GM12891 (cell line): ENCODE measurements around the gene DTWD2.
A peak's percentile ranks its signal among the peaks of the same experiment; 100 is the strongest.

ENCODE experiments used
- DNase-seq: peaks from one replicate; pipeline ENCODE4 v3.0.0; 2011; ENCODE audit warnings: low spot score; ENCODE audit not compliant: insufficient read length
- FAIRE-seq: peaks from 2 replicates; lab custom pipeline; 2011; peaks lifted over from hg19 to GRCh38; lab: Jason Lieb, UNC
- PAX5 ChIP-seq: IDR thresholded peaks from 2 replicates; pipeline ENCODE4 v1.6.1; 2011; ENCODE audit warnings: low read length, moderate library complexity, mild to moderate bottlenecking; ENCODE audit not compliant: insufficient read depth, severe bottlenecking
- POLR2A ChIP-seq: IDR thresholded peaks from 2 replicates; pipeline ENCODE4 v1.6.1; 2011; ENCODE audit warnings: low read depth, low read length, control low read depth
- POLR2AphosphoS5 ChIP-seq: IDR thresholded peaks from 2 replicates; pipeline ENCODE4 v1.6.1; 2011; ENCODE audit warnings: low read depth, low read length, control low read depth
- POU2F2 ChIP-seq: IDR thresholded peaks from 2 replicates; pipeline ENCODE4 v1.6.1; 2011; ENCODE audit warnings: low read depth, mild to moderate bottlenecking, control low read depth, low read length, moderate library complexity
- SPI1 ChIP-seq: IDR thresholded peaks from 2 replicates; pipeline ENCODE4 v1.6.1; 2011; ENCODE audit warnings: low read depth, low read length, control low read depth
- TAF1 ChIP-seq: IDR thresholded peaks from 2 replicates; pipeline ENCODE4 v1.6.1; 2011; ENCODE audit warnings: low read depth, low read length, control low read depth

Gene DTWD2

DNA sequence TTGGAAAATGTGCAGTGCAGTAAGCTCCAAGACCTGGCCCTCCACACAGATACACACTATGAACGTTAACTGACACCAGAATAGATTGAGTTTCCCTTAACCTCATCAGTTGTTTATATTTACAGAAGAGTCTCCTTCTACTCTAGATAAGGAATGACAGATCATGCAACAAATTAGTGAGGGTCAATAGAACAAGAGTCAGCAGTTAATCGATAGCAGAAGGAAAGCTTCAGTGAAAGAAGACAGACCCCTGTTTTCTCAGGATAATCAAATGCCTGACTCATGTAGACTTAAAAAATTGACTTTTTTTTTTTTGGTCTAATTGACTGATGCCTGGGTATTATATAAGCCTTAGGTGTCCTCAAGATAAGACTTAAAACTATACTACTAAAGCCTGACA lies 179.9 kb downstream of the DTWD2 start:
- no peak for FAIRE-seq
- TF ChIP-seq PAX5 (no peak), POU2F2 (no peak), POLR2AphosphoS5 (no peak)
- DNase-seq, result no peak

DNA sequence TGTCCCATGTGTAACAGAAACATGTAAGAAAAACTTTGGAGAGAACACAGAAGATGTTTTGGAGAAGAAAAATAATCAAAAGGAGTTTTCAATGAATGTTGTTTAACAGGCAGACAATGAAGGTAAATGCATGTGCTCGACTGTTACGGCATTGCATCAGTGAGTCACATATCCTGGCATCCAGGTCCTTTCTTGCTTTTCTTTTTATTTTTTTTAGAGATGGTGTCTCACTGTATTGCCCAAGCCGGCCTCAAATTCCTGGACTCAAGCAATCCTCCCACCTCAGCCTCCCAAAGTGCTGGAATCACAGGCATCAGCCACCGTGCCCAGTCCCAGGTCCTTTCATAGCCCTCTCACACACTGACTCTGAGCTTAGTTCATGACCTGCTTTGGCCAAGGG lies 181.8 kb downstream of the DTWD2 start:
- TF ChIP-seq POLR2A (no peak), POU2F2 (no peak), TAF1 (no peak), POLR2AphosphoS5 (no peak), SPI1 (no peak), PAX5 (no peak)
- DNase-seq (no peak), FAIRE-seq (no peak)

DNA sequence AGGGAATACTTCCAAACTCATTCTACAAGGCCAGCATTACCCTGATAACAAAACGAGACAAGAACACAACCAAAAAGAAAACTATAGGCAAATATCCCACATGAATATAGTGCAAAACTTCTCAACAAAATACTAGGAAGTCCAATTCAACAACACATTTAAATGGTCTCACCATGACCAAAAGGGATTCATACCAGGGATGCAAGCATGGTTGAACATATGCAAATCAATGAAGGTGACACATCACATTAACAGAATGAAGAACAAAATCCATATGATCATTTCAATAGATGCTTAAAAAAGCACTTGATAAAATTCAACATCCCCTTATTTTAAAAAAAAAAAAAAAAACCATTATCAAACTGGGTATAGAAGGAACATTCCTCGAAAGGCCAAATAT lies 186.0 kb downstream of the DTWD2 start:
- FAIRE-seq (no peak), DNase-seq (no peak)
- no peak for TF ChIP-seq SPI1
- no peak for TF ChIP-seq POLR2A
- TF ChIP-seq POU2F2, result no peak
- no peak for TF ChIP-seq POLR2AphosphoS5
- TF ChIP-seq PAX5, result no peak
- no peak for TF ChIP-seq TAF1

DNA sequence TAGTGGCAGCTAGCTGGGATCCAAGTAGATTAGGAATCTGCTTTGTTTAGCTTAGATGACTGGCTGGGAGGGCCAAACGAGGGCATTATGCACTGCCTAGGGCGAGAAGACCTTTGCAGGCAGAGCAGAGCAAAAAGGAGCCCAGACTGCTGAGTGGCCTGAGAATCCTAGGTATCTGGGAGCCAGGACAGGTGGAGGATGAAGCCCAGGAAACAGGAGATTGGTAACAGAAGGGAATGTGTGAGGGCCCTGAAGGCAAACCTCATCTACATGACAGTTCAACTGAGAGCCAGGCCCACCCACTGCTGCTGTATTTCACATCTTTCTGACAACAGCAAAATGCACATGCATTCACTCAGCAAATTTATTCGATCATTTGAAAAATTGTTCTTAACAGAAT lies 192.3 kb downstream of the DTWD2 start:
- DNase-seq (no peak), FAIRE-seq (no peak)
- TF ChIP-seq PAX5, result no peak
- no peak for TF ChIP-seq TAF1
- TF ChIP-seq SPI1, result no peak
- TF ChIP-seq POU2F2, result no peak
- TF ChIP-seq POLR2A, result no peak
- no peak for TF ChIP-seq POLR2AphosphoS5

DNA sequence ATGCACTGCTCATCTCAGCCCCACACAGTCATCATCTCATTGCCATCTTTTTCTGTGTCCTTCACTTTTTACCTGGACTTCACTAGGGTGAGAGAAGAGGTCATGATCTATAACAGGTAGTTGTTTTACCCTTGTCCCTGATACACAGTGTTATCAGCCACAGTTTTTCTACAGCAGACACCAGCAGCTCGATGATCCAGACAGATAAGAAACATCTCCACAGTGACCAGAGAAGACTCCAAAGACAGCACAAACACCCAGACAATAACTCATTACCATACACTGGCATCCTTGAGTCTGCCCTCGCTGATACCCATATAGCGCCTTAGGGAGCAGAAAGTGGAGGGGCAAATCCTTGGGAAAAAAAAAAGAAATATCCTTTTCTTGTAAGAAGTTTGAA lies 194.1 kb downstream of the DTWD2 start:
- no peak for DNase-seq
- no peak for TF ChIP-seq SPI1
- no peak for TF ChIP-seq POU2F2
- TF ChIP-seq POLR2A, result no peak
- TF ChIP-seq PAX5, result no peak
- TF ChIP-seq TAF1, result no peak
- no peak for TF ChIP-seq POLR2AphosphoS5
- FAIRE-seq, result no peak

DNA sequence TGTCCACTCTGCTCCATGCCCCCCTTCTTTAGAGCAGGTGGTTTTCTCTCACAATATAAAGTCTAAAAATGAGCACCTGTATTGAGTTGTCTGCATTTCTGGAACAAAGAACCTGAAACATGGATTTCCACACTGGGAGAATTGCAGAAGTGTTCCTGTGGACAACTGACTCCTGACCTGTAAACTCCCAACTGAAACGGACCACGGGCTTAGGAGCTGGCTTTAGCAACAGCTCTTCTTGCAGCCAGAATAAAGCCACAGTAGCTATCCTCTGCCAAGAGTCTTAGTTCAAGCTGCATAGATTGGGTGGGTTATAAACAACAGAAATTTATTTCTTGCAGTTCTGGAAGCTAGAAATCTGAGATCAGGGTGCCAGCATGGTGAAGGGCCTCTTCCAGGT lies 194.7 kb downstream of the DTWD2 start:
- FAIRE-seq, result no peak
- no peak for DNase-seq
- TF ChIP-seq SPI1, result no peak
- no peak for TF ChIP-seq POLR2A
- TF ChIP-seq POLR2AphosphoS5, result no peak

DNA sequence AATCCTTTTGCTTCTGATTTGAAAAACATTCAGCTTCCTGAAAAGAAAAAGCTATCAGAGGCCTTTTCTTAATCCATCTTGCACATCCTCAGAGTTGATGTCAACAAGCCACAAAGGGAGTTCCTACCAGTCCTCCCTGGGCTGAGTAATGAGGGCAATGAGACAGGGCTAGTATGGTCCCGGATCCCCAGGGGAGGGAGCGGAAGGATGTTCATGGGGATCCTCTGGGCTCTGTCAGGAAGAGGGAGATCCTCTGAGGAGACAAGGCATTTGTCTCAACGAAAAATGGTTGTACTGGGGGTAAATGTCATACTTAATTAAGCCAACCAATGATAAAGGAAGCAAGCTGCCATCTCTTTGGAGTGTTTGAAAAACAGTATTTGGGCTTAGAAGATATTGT lies 195.3 kb downstream of the DTWD2 start:
- FAIRE-seq (no peak), DNase-seq (no peak)
- TF ChIP-seq SPI1, result no peak
- no peak for TF ChIP-seq POLR2A
- TF ChIP-seq POU2F2, result no peak
- no peak for TF ChIP-seq TAF1
- TF ChIP-seq POLR2AphosphoS5, result no peak
- TF ChIP-seq PAX5, result no peak

DNA sequence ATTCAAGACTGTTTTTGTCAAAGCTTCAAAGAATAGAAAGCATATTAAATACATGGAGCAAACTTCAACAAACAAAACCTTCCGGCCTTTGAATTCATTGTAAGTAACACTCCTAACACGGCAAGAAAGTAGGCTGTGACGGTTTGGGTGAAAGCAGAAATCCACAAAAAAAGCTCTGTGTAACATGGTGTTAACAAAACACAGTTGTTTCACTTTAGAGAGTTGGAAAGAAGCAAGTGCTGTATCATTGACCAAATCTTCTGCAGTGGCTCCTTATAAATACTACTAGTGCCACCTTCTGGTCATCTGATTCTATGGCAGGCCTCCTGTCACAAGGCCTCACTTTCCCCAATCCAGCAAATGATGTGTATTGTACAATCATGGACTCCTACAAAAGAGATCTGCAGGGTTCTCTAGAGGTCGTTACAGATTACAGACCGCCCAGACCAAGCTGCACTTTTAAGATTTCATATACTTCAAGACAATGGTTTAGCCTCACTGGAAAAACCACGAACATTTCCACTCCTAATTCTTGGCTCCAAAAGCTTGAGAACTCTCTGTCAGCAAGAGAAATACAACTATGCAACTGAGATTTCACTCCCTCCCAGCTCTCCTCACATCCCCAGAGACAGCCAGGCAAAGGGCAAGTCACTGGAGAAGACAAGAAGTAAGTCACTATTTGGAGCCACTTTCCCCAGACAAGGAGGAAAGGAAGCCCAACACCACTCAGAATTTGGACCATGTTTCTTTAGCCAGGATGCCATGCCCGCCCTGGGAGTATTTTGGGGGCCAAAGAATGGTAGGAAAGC lies 196.2 kb downstream of the DTWD2 start:
- peak; percentile 19 for DNase-seq
- no peak for TF ChIP-seq TAF1
- TF ChIP-seq POLR2AphosphoS5, result no peak
- TF ChIP-seq SPI1, result no peak
- no peak for TF ChIP-seq POLR2A
- TF ChIP-seq POU2F2, result no peak
- TF ChIP-seq PAX5, result no peak
- peak; percentile 84 for FAIRE-seq

DNA sequence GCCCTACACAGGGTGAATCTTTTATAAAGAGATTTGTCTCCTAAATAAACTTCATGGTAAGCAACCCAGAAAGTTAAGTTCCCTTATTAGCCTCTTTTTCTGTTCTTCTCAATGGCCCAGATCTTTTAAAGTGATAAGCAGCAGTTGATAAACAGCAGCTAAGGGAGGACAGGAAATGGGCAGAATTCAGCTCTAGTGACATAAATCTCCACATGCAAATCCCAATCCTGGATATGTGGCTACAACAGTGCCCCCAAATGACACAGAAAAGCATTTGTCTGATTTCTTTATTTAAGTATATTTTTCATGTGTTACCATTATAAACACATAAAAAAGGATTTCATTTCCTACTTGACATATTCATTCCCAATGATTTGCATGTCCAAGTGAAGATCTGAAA lies 199.0 kb downstream of the DTWD2 start:
- DNase-seq, result no peak
- no peak for FAIRE-seq
- TF ChIP-seq POLR2AphosphoS5 (no peak), SPI1 (no peak), TAF1 (no peak), POLR2A (no peak), PAX5 (no peak), POU2F2 (no peak)

DNA sequence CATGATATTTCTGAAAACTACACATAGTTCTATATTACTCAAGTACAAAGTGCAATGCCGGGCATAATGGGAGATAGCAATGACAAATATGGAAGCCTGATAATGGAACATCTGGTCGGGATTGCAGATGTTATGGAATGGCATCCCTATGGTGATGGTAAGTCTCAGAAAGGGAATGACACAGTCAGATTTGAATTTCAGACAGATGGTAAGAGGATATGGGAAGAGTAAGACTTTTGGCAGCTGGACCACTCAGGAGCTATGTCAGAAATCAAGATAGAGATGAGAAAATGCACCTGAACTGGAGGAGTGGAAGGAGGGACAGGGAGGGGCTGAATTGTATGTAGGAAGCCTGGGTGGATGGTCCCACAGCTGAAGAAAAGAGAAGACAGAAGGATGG lies 200.0 kb downstream of the DTWD2 start:
- FAIRE-seq (no peak), DNase-seq (no peak)
- TF ChIP-seq SPI1 (no peak), POLR2A (no peak), POU2F2 (no peak), TAF1 (no peak), POLR2AphosphoS5 (no peak), PAX5 (no peak)
